GM19193 (cell line): ENCODE results near the gene MAX.
A peak's percentile ranks its signal among the peaks of the same experiment; 100 is the strongest.

Experiments
- POLR2A ChIP-seq: IDR thresholded peaks from 4 replicates; pipeline ENCODE4 v1.6.1; 2011; ENCODE audit not compliant: insufficient read depth, insufficient read length; ENCODE audit errors: extremely low read depth

Gene MAX

GRCh38 chr14:65102441-65103149 lies at the start of gene MAX:
Gene MAX (minus strand): TSS chr14:65102517. CDS start chr14:65102339, 178 bp downstream.
- peak; percentile 83 for TF ChIP-seq POLR2A

- no peak for TF ChIP-seq POLR2A
Observed at GRCh38 chr14:65151609-65151956, 49.3 kb upstream of the MAX start.

- no peak for TF ChIP-seq POLR2A
Observed at GRCh38 chr14:65150898-65151608, 48.7 kb upstream of the MAX start.

- no peak for TF ChIP-seq POLR2A
Observed at GRCh38 chr14:65149116-65149515, 46.8 kb upstream of the MAX start.

GRCh38 chr14:65144170-65144569 lies 41.9 kb upstream of the MAX start:
- no peak for TF ChIP-seq POLR2A

- no peak for TF ChIP-seq POLR2A
Observed at GRCh38 chr14:65142914-65143625, 40.8 kb upstream of the MAX start.

- TF ChIP-seq POLR2A: no peak
Observed at GRCh38 chr14:65142429-65142828, 40.1 kb upstream of the MAX start.

- TF ChIP-seq POLR2A: no peak
Observed at GRCh38 chr14:65141523-65141922, 39.2 kb upstream of the MAX start.

GRCh38 chr14:65137648-65138307 lies 35.5 kb upstream of the MAX start:
- no peak for TF ChIP-seq POLR2A

- TF ChIP-seq POLR2A: no peak
Observed at GRCh38 chr14:65134651-65135579, 32.6 kb upstream of the MAX start.

GRCh38 chr14:65132855-65133254 lies 30.5 kb upstream of the MAX start:
- TF ChIP-seq POLR2A: no peak

GRCh38 chr14:65131301-65131701 lies 29.0 kb upstream of the MAX start:
- TF ChIP-seq POLR2A: no peak

- no peak for TF ChIP-seq POLR2A
Observed at GRCh38 chr14:65128096-65128495, 25.8 kb upstream of the MAX start.

- no peak for TF ChIP-seq POLR2A
Observed at GRCh38 chr14:65117769-65118745, 15.7 kb upstream of the MAX start.

GRCh38 chr14:65115615-65116014 lies 13.3 kb upstream of the MAX start:
- no peak for TF ChIP-seq POLR2A
